PC-3 (cell line): ENCODE measurements around the gene ADCYAP1R1. TPM values are rescaled to one million over a fixed set of nuclear protein-coding genes. Genes with fewer than 3 reads are reported as not detected.

ENCODE experiments used
- ATAC-seq: fragments of 200-7000 bp; cut with Tn5 transposase; 2 replicates; pipeline ENCODE4 v1.9.1; 2020; ENCODE audit warnings: mild to moderate bottlenecking, moderate library complexity
- BruUV-seq: library from RNA; stranded (reverse); fragments of 400-500 nt; replicated peaks from 2 replicates; lab custom pipeline; 2021; lab: Mats Ljungman, UMichigan
- CTCF ChIA-PET: fragments of 300-600 bp; sonication (Branson Sonifier 250); formaldehyde crosslinking; loops from one replicate; lab custom pipeline; 2022; ENCODE audit warnings: antibody characterized with exemption; lab: Charles Lee
- POLR2A ChIA-PET: fragments of 300-600 bp; sonication (Branson Sonifier 250); formaldehyde crosslinking; loops from one replicate; lab custom pipeline; 2022; ENCODE audit warnings: antibody characterized with exemption; ENCODE audit not compliant: unreplicated experiment; lab: Charles Lee
- DNase-seq: peaks from one replicate; pipeline ENCODE4 v3.0.0-alpha.2; 2015
- H2AFZ ChIP-seq: fragments of 300-600 bp; sonication (generic); 2 replicates; pipeline ENCODE4 v1.6.0; 2016; ENCODE audit warnings: antibody characterized with exemption, low read length
- H3F3A ChIP-seq: fragments of 300-600 bp; sonication (generic); one replicate; pipeline ENCODE4 v1.6.0; 2017; ENCODE audit warnings: antibody characterized with exemption, low read length, control low read depth, mild to moderate bottlenecking; ENCODE audit not compliant: unreplicated experiment
- H3K27ac ChIP-seq: fragments of 300-600 bp; sonication (generic); 2 replicates; pipeline ENCODE4 v1.5.1; 2016; ENCODE audit warnings: mild to moderate bottlenecking, low read length
- H3K27me3 ChIP-seq: fragments of 300-600 bp; sonication (generic); 2 replicates; pipeline ENCODE4 v1.6.1; 2016; ENCODE audit warnings: low read length, mixed read lengths
- H3K36me3 ChIP-seq: fragments of 300-600 bp; sonication (generic); 2 replicates; pipeline ENCODE4 v1.6.1; 2016; ENCODE audit warnings: low read depth, mixed run types, low read length, mixed read lengths
- H3K4me1 ChIP-seq: fragments of 300-600 bp; sonication (generic); 2 replicates; pipeline ENCODE4 v1.5.1; 2016; ENCODE audit warnings: low read length; ENCODE audit not compliant: insufficient read depth
- H3K4me2 ChIP-seq: fragments of 300-600 bp; sonication (generic); 2 replicates; pipeline ENCODE4 v1.6.0; 2016; ENCODE audit warnings: low read length
- H3K4me3 ChIP-seq: fragments of 300-600 bp; sonication (generic); 2 replicates; pipeline ENCODE4 v1.5.1; 2016; ENCODE audit warnings: mild to moderate bottlenecking, low read length, mixed read lengths
- H3K79me2 ChIP-seq: fragments of 300-600 bp; sonication (generic); 2 replicates; pipeline ENCODE4 v1.6.1; 2017; ENCODE audit warnings: low read length, mixed read lengths
- H3K9ac ChIP-seq: fragments of 300-600 bp; sonication (generic); 2 replicates; pipeline ENCODE4 v1.6.0; 2016; ENCODE audit warnings: mild to moderate bottlenecking, low read length
- H3K9me2 ChIP-seq: fragments of 300-600 bp; sonication (generic); replicated peaks from 2 replicates; pipeline ENCODE4 v1.6.1; 2016; ENCODE audit warnings: mixed run types, low read length, mixed read lengths
- H3K9me3 ChIP-seq: fragments of 300-600 bp; sonication (generic); 2 replicates; pipeline ENCODE4 v1.6.1; 2016; ENCODE audit warnings: low read length, mixed read lengths
- H4K20me1 ChIP-seq: fragments of 300-600 bp; sonication (generic); 2 replicates; pipeline ENCODE4 v1.6.1; 2016; ENCODE audit warnings: low read length, mixed read lengths
- CTCF ChIP-seq: fragments of 300-600 bp; sonication (generic); conservative IDR thresholded peaks from 2 replicates; pipeline ENCODE4 v1.5.1; 2017; ENCODE audit warnings: antibody characterized with exemption, low read depth, mild to moderate bottlenecking, low read length
- EZH2 ChIP-seq: fragments of 300-600 bp; sonication (generic); IDR thresholded peaks from one replicate; pipeline ENCODE4 v1.6.1; 2017; ENCODE audit warnings: antibody characterized with exemption, mild to moderate bottlenecking, low read length; ENCODE audit not compliant: unreplicated experiment
- EZH2phosphoT487 ChIP-seq: fragments of 300-600 bp; sonication (generic); IDR thresholded peaks from 2 replicates; pipeline ENCODE4 v1.6.1; 2018; ENCODE audit warnings: mild to moderate bottlenecking, antibody characterized with exemption, low read length, borderline replicate concordance
- intact Hi-C: fragments of 100-400 bp; cut with micrococcal nuclease; formaldehyde crosslinking; loops from 2 replicates; pipeline ENCODE4 v1.9.0; 2023
- total RNA-seq: library from RNA; depleted of rRNA; stranded (reverse); fragments of >200 nt; gene quantifications from 2 replicates; pipeline ENCODE4 v1.2.3, GENCODE V29; 2014

The ADCYAP1R1 gene
- total RNA-seq, 1 experiment from 2014 or later, result not detected

- no peaks in the 10 kb centered on the region for H3F3A ChIP-seq
- no peaks in the 10 kb centered on the region for H3K9me2 ChIP-seq
- no peak overlapping the region for H3K4me3 ChIP-seq
- no peaks in the 10 kb centered on the region for H4K20me1 ChIP-seq
- ChIA-PET CTCF (no interaction called here), POLR2A (no interaction called here)
- no peak overlapping the region for H3K9ac ChIP-seq
- ATAC-seq (no peak), DNase-seq (no peak)
- no peaks in the 10 kb centered on the region for H3K9me3 ChIP-seq
- peaks cover 58% of the 10 kb centered on the region for H3K27me3 ChIP-seq
- BruUV-seq, result no TSS peak
- H3K4me1 ChIP-seq, result no peaks in the 10 kb centered on the region
- TF ChIP-seq EZH2phosphoT487 (no peak), CTCF (no peak), EZH2 (no peak)
- intact Hi-C loops, result no loop called here
- H2AFZ ChIP-seq, result no peak overlapping the region
- no peaks in the 10 kb centered on the region for H3K79me2 ChIP-seq
- no peaks in the 10 kb centered on the region for H3K36me3 ChIP-seq
- no peak overlapping the region for H3K27ac ChIP-seq
- H3K4me2 ChIP-seq, result no peak overlapping the region
Measured at GRCh38 chr7:31094271-31094670, 42.2 kb downstream of the ADCYAP1R1 start.

GRCh38 chr7:31095286-31096197 is 43.4 kb downstream of the ADCYAP1R1 start:
- POLR2A ChIA-PET, result no interaction called here
- DNase-seq (no peak), ATAC-seq (no peak)
- H3K9me3 ChIP-seq, result no peaks in the 10 kb centered on the region
- CTCF ChIA-PET, result no interaction called here
- H2AFZ ChIP-seq, result no peak overlapping the region
- H3K4me1 ChIP-seq, result peaks cover 3% of the 10 kb centered on the region; the same call in 1 of the 2 replicates
- BruUV-seq, result no TSS peak
- intact Hi-C loops, result no loop called here
- no peaks in the 10 kb centered on the region for H4K20me1 ChIP-seq
- no peak for TF ChIP-seq CTCF
- TF ChIP-seq EZH2, result no peak
- no peak for TF ChIP-seq EZH2phosphoT487
- H3K4me3 ChIP-seq, result no peak overlapping the region
- no peaks in the 10 kb centered on the region for H3F3A ChIP-seq
- H3K4me2 ChIP-seq, result no peak overlapping the region
- no peak overlapping the region for H3K9ac ChIP-seq
- peaks cover 58% of the 10 kb centered on the region for H3K27me3 ChIP-seq
- H3K79me2 ChIP-seq, result no peaks in the 10 kb centered on the region
- H3K9me2 ChIP-seq, result no peaks in the 10 kb centered on the region
- H3K36me3 ChIP-seq, result no peaks in the 10 kb centered on the region
- H3K27ac ChIP-seq, result no peak overlapping the region
